Choroid plexus epithelial cell (primary cell): ENCODE data around the gene BPIFB6.

ENCODE experiments used
- DNase-seq: peaks from one replicate; pipeline ENCODE4 v3.0.0-alpha.2; 2010; ENCODE audit warnings: low read depth
- H3K4me3 ChIP-seq: 2 replicates; pipeline ENCODE4 v1.5.1; 2011; ENCODE audit warnings: low read depth, mild to moderate bottlenecking, control low read depth, low read length, moderate library complexity
- TF ChIP-seq, protein P1 (sequence below): conservative IDR thresholded peaks from 2 replicates; pipeline ENCODE4 v1.5.1; 2011; ENCODE audit warnings: low read depth, mild to moderate bottlenecking, control low read depth, inconsistent platforms, low read length, moderate library complexity

The BPIFB6 gene

GRCh38 chr20:33093582-33093981 is 62.1 kb downstream of the BPIFB6 start:
- TF ChIP-seq, protein P1, sequence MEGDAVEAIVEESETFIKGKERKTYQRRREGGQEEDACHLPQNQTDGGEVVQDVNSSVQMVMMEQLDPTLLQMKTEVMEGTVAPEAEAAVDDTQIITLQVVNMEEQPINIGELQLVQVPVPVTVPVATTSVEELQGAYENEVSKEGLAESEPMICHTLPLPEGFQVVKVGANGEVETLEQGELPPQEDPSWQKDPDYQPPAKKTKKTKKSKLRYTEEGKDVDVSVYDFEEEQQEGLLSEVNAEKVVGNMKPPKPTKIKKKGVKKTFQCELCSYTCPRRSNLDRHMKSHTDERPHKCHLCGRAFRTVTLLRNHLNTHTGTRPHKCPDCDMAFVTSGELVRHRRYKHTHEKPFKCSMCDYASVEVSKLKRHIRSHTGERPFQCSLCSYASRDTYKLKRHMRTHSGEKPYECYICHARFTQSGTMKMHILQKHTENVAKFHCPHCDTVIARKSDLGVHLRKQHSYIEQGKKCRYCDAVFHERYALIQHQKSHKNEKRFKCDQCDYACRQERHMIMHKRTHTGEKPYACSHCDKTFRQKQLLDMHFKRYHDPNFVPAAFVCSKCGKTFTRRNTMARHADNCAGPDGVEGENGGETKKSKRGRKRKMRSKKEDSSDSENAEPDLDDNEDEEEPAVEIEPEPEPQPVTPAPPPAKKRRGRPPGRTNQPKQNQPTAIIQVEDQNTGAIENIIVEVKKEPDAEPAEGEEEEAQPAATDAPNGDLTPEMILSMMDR = no peak
- DNase-seq = no peak
- H3K4me3 ChIP-seq = no peak overlapping the region
